ENCODE measurements around the gene IL1RAPL1.

GRCh38 chrX:29952016-29952415 lies 1364.8 kb downstream of the IL1RAPL1 start:
- no peak for TF ChIP-seq POLR2A (IDR thresholded peaks at IDR 0.05; ENCODE audit: low read depth)
- TF ChIP-seq, protein P1, sequence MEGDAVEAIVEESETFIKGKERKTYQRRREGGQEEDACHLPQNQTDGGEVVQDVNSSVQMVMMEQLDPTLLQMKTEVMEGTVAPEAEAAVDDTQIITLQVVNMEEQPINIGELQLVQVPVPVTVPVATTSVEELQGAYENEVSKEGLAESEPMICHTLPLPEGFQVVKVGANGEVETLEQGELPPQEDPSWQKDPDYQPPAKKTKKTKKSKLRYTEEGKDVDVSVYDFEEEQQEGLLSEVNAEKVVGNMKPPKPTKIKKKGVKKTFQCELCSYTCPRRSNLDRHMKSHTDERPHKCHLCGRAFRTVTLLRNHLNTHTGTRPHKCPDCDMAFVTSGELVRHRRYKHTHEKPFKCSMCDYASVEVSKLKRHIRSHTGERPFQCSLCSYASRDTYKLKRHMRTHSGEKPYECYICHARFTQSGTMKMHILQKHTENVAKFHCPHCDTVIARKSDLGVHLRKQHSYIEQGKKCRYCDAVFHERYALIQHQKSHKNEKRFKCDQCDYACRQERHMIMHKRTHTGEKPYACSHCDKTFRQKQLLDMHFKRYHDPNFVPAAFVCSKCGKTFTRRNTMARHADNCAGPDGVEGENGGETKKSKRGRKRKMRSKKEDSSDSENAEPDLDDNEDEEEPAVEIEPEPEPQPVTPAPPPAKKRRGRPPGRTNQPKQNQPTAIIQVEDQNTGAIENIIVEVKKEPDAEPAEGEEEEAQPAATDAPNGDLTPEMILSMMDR (IDR thresholded peaks at IDR 0.05), result no peak
- no peak for TF ChIP-seq POLR2AphosphoS5 (IDR thresholded peaks at IDR 0.05)

Measured in esophagus muscularis mucosa (tissue), 3 donors.